HEK293 (cell line): ENCODE measurements around the gene ATP6V1A.

Experiments
- CTCF ChIA-PET: fragments of 350-600 bp; formaldehyde crosslinking; extraction: SDS; loops from one replicate; lab custom pipeline; 2021; ENCODE audit warnings: antibody characterized with exemption; lab: Yijun Ruan, JAX
- POLR2A ChIA-PET: fragments of 300-600 bp; formaldehyde crosslinking; extraction: SDS; loops from one replicate; lab custom pipeline; 2020; ENCODE audit warnings: antibody characterized with exemption, inconsistent platforms; lab: Yijun Ruan, JAX
- H3K27ac ChIP-seq: fragments of 200-500 bp; sonication (Bioruptor generic); 2 replicates; pipeline ENCODE4 v1.5.1; 2014; ENCODE audit warnings: low read depth, low read length, control low read depth, inconsistent platforms; ENCODE audit errors: extremely low read depth
- H3K36me3 ChIP-seq, 2 experiments: fragments of 200-500 bp in 1 of 2; sonication (Bioruptor generic) in 1 of 2; 1 replicate in 1 of 2; 2 replicates in 1 of 2; pipeline ENCODE4 v1.5.1; 2014 to 2017; ENCODE audit warnings: inconsistent platforms in 2 of 2, low read length in 2 of 2; ENCODE audit not compliant: control insufficient read depth in 2 of 2, insufficient read depth in 1 of 2
- H3K4me1 ChIP-seq: fragments of 200-500 bp; sonication (Bioruptor generic); 2 replicates; pipeline ENCODE4 v1.5.1; 2014; ENCODE audit warnings: mild to moderate bottlenecking, low read length, inconsistent platforms; ENCODE audit not compliant: control insufficient read depth, insufficient read depth
- H3K4me3 ChIP-seq: 2 replicates; pipeline ENCODE4 v1.5.1; 2011; ENCODE audit warnings: low read depth, mild to moderate bottlenecking, control low read depth, low read length, moderate library complexity
- H3K9me3 ChIP-seq: fragments of 200-500 bp; sonication (Bioruptor generic); 2 replicates; pipeline ENCODE4 v1.5.1; 2014; ENCODE audit warnings: low read depth, low read length, inconsistent platforms; ENCODE audit not compliant: control insufficient read depth, insufficient read depth
- EGR2 ChIP-seq: fragments of 450-650 bp; formaldehyde crosslinking; IDR thresholded peaks from 2 replicates; pipeline ENCODE4 v1.5.1; 2016; ENCODE audit warnings: low read depth, missing biosample characterization, missing genetic modification characterization
- KLF9 ChIP-seq: fragments of 450-650 bp; formaldehyde crosslinking; IDR thresholded peaks from 2 replicates; pipeline ENCODE4 v1.5.1; 2016; ENCODE audit warnings: missing biosample characterization, missing genetic modification characterization, low read depth
- PRDM1 ChIP-seq: fragments of 450-650 bp; formaldehyde crosslinking; IDR thresholded peaks from 2 replicates; pipeline ENCODE4; 2016; ENCODE audit warnings: missing biosample characterization, missing genetic modification characterization
- WT1 ChIP-seq: fragments of 450-650 bp; formaldehyde crosslinking; IDR thresholded peaks from 2 replicates; pipeline ENCODE4 v1.5.1; 2016; ENCODE audit warnings: missing biosample characterization, missing genetic modification characterization
- ZBTB8A ChIP-seq: fragments of 450-650 bp; formaldehyde crosslinking; IDR thresholded peaks from 2 replicates; pipeline ENCODE4 v1.5.1; 2016; ENCODE audit warnings: missing biosample characterization, missing genetic modification characterization
- ZFP41 ChIP-seq: fragments of 450-650 bp; formaldehyde crosslinking; IDR thresholded peaks from 2 replicates; pipeline ENCODE4 v1.5.1; 2016; ENCODE audit warnings: missing biosample characterization, missing genetic modification characterization, borderline replicate concordance
- ZNF132 ChIP-seq: fragments of 450-650 bp; formaldehyde crosslinking; IDR thresholded peaks from 2 replicates; pipeline ENCODE4 v1.5.1; 2017; ENCODE audit warnings: missing biosample characterization, missing genetic modification characterization, borderline replicate concordance
- ZNF146 ChIP-seq: fragments of 450-650 bp; formaldehyde crosslinking; IDR thresholded peaks from 2 replicates; pipeline ENCODE4 v1.5.1; 2016; ENCODE audit warnings: missing biosample characterization, missing genetic modification characterization
- ZNF184 ChIP-seq: fragments of 450-650 bp; IDR thresholded peaks from 2 replicates; pipeline ENCODE4 v1.5.1; 2018; ENCODE audit warnings: missing biosample characterization, mild to moderate bottlenecking, missing genetic modification characterization
- ZNF2 ChIP-seq: fragments of 450-650 bp; formaldehyde crosslinking; IDR thresholded peaks from 2 replicates; pipeline ENCODE4 v1.5.1; 2016; ENCODE audit warnings: missing biosample characterization, missing genetic modification characterization
- ZNF211 ChIP-seq: fragments of 450-650 bp; formaldehyde crosslinking; IDR thresholded peaks from 2 replicates; pipeline ENCODE4 v1.5.1; 2016; ENCODE audit warnings: low read depth, missing biosample characterization, missing genetic modification characterization
- ZNF223 ChIP-seq: fragments of 450-650 bp; formaldehyde crosslinking; IDR thresholded peaks from 2 replicates; pipeline ENCODE4 v1.5.1; 2016; ENCODE audit warnings: missing biosample characterization, missing genetic modification characterization
- ZNF248 ChIP-seq: fragments of 450-650 bp; formaldehyde crosslinking; IDR thresholded peaks from 2 replicates; pipeline ENCODE4 v1.5.1; 2017; ENCODE audit warnings: missing biosample characterization, missing genetic modification characterization
- ZNF274 ChIP-seq, 2 experiments: fragments of 200-500 bp in 1 of 2; fragments of 450-650 bp in 1 of 2; sonication (Bioruptor generic) in 1 of 2; formaldehyde crosslinking in 1 of 2; IDR thresholded peaks; 2 replicates each; pipeline versions ENCODE4 v1.5.1 to v1.6.1; 2014 to 2016; ENCODE audit warnings: borderline replicate concordance in 1 of 2, inconsistent platforms in 1 of 2, low read length in 1 of 2, missing biosample characterization in 1 of 2, missing genetic modification characterization in 1 of 2
- ZNF324 ChIP-seq: fragments of 450-650 bp; formaldehyde crosslinking; IDR thresholded peaks from 2 replicates; pipeline ENCODE4 v1.5.1; 2016; ENCODE audit warnings: missing biosample characterization, missing genetic modification characterization
- ZNF366 ChIP-seq: fragments of 450-650 bp; formaldehyde crosslinking; conservative IDR thresholded peaks from 2 replicates; pipeline ENCODE4 v1.5.1; 2016; ENCODE audit warnings: missing biosample characterization, missing genetic modification characterization
- ZNF560 ChIP-seq: fragments of 450-650 bp; formaldehyde crosslinking; IDR thresholded peaks from 2 replicates; pipeline ENCODE4 v1.5.1; 2017; ENCODE audit warnings: missing biosample characterization, missing genetic modification characterization, borderline replicate concordance
- ZNF571 ChIP-seq: fragments of 450-650 bp; formaldehyde crosslinking; IDR thresholded peaks from 2 replicates; pipeline ENCODE4 v1.5.0; 2017; ENCODE audit warnings: missing biosample characterization, missing genetic modification characterization
- ZNF747 ChIP-seq: fragments of 450-650 bp; formaldehyde crosslinking; IDR thresholded peaks from 2 replicates; pipeline ENCODE4 v1.5.1; 2016; ENCODE audit warnings: missing biosample characterization, missing genetic modification characterization
- TF ChIP-seq, protein P1 (sequence below): fragments of 450-650 bp; formaldehyde crosslinking; IDR thresholded peaks from 2 replicates; pipeline ENCODE4 v1.5.1; 2017; ENCODE audit warnings: missing biosample characterization, missing genetic modification characterization
- TF ChIP-seq, protein P2 (sequence below): fragments of 450-650 bp; IDR thresholded peaks from 2 replicates; pipeline ENCODE4 v1.5.1; 2018; ENCODE audit warnings: missing biosample characterization, mild to moderate bottlenecking, missing genetic modification characterization
- TF ChIP-seq, protein P3 (sequence below): fragments of 450-650 bp; formaldehyde crosslinking; IDR thresholded peaks from 2 replicates; pipeline ENCODE4 v1.5.1; 2016; ENCODE audit warnings: missing biosample characterization, missing genetic modification characterization

ATP6V1A gene

DNA sequence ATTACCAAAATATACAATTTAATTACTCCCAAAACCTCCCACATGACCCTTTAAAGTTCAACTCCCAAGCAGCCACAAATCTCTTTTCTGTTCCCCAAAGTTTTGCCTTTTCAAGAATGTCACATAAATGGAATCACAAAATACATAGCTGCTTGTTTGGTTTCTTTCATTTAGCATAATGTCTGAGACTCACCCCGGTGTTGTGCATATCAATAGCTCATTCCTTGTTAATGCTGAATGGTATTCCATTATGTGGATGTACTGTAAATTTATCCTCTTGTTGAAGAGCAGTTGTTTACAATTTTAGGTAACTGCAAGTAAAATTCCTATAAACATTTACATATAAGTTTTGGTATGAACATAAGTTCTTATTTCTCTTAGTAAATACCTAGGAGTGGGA is 16.3 kb upstream of the ATP6V1A start (continued):
- TF ChIP-seq, protein P1, sequence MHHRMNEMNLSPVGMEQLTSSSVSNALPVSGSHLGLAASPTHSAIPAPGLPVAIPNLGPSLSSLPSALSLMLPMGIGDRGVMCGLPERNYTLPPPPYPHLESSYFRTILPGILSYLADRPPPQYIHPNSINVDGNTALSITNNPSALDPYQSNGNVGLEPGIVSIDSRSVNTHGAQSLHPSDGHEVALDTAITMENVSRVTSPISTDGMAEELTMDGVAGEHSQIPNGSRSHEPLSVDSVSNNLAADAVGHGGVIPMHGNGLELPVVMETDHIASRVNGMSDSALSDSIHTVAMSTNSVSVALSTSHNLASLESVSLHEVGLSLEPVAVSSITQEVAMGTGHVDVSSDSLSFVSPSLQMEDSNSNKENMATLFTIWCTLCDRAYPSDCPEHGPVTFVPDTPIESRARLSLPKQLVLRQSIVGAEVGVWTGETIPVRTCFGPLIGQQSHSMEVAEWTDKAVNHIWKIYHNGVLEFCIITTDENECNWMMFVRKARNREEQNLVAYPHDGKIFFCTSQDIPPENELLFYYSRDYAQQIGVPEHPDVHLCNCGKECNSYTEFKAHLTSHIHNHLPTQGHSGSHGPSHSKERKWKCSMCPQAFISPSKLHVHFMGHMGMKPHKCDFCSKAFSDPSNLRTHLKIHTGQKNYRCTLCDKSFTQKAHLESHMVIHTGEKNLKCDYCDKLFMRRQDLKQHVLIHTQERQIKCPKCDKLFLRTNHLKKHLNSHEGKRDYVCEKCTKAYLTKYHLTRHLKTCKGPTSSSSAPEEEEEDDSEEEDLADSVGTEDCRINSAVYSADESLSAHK (tag by site-specific recombination): no peak
- no peak for TF ChIP-seq ZNF248 (tag by site-specific recombination)
- TF ChIP-seq ZNF366 (tag by site-specific recombination): no peak
- no peak for TF ChIP-seq ZNF132 (tag by site-specific recombination)
- TF ChIP-seq ZNF274 (IDR thresholded peaks at IDR 0.05; ENCODE audit: low read length): no peak
- no peak for TF ChIP-seq ZNF274 (tag by site-specific recombination; IDR thresholded peaks at IDR 0.05; ENCODE audit: borderline replicate concordance)
- no peak for TF ChIP-seq ZNF223
- no peak for TF ChIP-seq ZNF211

GRCh38 chr3:113731694-113732093 is 15.1 kb upstream of the ATP6V1A start:
- no peaks in the 10 kb centered on the region for H3K9me3 ChIP-seq
- TF ChIP-seq, protein P2, sequence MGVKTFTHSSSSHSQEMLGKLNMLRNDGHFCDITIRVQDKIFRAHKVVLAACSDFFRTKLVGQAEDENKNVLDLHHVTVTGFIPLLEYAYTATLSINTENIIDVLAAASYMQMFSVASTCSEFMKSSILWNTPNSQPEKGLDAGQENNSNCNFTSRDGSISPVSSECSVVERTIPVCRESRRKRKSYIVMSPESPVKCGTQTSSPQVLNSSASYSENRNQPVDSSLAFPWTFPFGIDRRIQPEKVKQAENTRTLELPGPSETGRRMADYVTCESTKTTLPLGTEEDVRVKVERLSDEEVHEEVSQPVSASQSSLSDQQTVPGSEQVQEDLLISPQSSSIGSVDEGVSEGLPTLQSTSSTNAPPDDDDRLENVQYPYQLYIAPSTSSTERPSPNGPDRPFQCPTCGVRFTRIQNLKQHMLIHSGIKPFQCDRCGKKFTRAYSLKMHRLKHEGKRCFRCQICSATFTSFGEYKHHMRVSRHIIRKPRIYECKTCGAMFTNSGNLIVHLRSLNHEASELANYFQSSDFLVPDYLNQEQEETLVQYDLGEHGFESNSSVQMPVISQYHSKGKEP: no peak
- TF ChIP-seq ZNF747 (tag by site-specific recombination) (no peak), EGR2 (tag by site-specific recombination) (no peak), ZBTB8A (no peak), KLF9 (tag by site-specific recombination) (no peak), ZNF184 (tag by site-specific recombination) (no peak), ZNF560 (tag by site-specific recombination) (no peak), ZNF324 (tag by site-specific recombination) (no peak), WT1 (tag by site-specific recombination) (no peak), ZFP41 (tag by site-specific recombination) (no peak), ZNF2 (tag by site-specific recombination) (no peak), ZNF146 (tag by site-specific recombination) (no peak), PRDM1 (tag by site-specific recombination) (no peak), ZNF571 (tag by site-specific recombination) (no peak)
- TF ChIP-seq, protein P3, sequence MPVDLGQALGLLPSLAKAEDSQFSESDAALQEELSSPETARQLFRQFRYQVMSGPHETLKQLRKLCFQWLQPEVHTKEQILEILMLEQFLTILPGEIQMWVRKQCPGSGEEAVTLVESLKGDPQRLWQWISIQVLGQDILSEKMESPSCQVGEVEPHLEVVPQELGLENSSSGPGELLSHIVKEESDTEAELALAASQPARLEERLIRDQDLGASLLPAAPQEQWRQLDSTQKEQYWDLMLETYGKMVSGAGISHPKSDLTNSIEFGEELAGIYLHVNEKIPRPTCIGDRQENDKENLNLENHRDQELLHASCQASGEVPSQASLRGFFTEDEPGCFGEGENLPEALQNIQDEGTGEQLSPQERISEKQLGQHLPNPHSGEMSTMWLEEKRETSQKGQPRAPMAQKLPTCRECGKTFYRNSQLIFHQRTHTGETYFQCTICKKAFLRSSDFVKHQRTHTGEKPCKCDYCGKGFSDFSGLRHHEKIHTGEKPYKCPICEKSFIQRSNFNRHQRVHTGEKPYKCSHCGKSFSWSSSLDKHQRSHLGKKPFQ (tag by site-specific recombination): no peak
- H3K36me3 ChIP-seq: peaks cover 0 to 10% of the 10 kb centered on the region in 2 experiments; a peak in 2 of 3 replicates
- ChIA-PET POLR2A (no interaction called here), CTCF (no interaction called here)
- H3K4me3 ChIP-seq: no peak overlapping the region
- no peak overlapping the region for H3K27ac ChIP-seq
- H3K4me1 ChIP-seq: no peaks in the 10 kb centered on the region
